ENCODE results near the gene TIMM17A. TPM values are rescaled to one million over a fixed set of nuclear protein-coding genes. Genes with fewer than 3 reads are reported as not detected.

TIMM17A gene
- total RNA-seq, 1 experiment from 2014 or later: 56.1 TPM

- no peak for TF ChIP-seq ZNF425 (CRISPR knock-in tag; conservative IDR thresholded peaks at IDR 0.05)
- no peak for TF ChIP-seq ZNF263 (CRISPR knock-in tag; IDR thresholded peaks at IDR 0.05; ENCODE audit: low read depth)
- no peak for TF ChIP-seq ATF1 (CRISPR knock-in tag; IDR thresholded peaks at IDR 0.05)
- TF ChIP-seq ATF2 (CRISPR knock-in tag; IDR thresholded peaks at IDR 0.05; ENCODE audit: borderline replicate concordance, low read depth): no peak
- no peak for TF ChIP-seq HMGXB4 (CRISPR knock-in tag; IDR thresholded peaks at IDR 0.05)
Observed at GRCh38 chr1:201914456-201915235, 40.7 kb upstream of the TIMM17A start (continued).

GRCh38 chr1:201916649-201917249, 38.6 kb upstream of the TIMM17A start:
- no peak overlapping the region for H3K4me3 Mint-ChIP-seq
- no peaks in the 10 kb centered on the region for H3K9me3 Mint-ChIP-seq
- ChIA-PET CTCF (interaction anchor here (0.6 to 3.1 kb wide), 3 partner anchors 21 to 30 kb away, joined by 3 to 15 read pairs (median 3); partner anchors contain the start of gene LMOD1), POLR2A (no interaction called here)
- no peaks in the 10 kb centered on the region for H3K36me3 Mint-ChIP-seq
- DNase-seq (ENCODE audit: low spot score): no peak
- peak overlapping the region; percentile 45; the same call in 1 of the 2 replicates for H3K27ac Mint-ChIP-seq
- peaks cover 12% of the 10 kb centered on the region for H3K4me1 Mint-ChIP-seq
- no peak for ATAC-seq
- H3K27me3 Mint-ChIP-seq (ENCODE audit: low read depth): no peaks in the 10 kb centered on the region; the same call in 1 of the 2 replicates
- TF ChIP-seq ETV6 (CRISPR knock-in tag; IDR thresholded peaks at IDR 0.05) (no peak), ATF6 (CRISPR knock-in tag; IDR thresholded peaks at IDR 0.05) (no peak), PREB (CRISPR knock-in tag; IDR thresholded peaks at IDR 0.05; ENCODE audit: borderline replicate concordance) (no peak), TEAD1 (CRISPR knock-in tag; IDR thresholded peaks at IDR 0.05) (no peak), CBFB (CRISPR knock-in tag; IDR thresholded peaks at IDR 0.05; ENCODE audit: low read depth) (no peak), MLX (CRISPR knock-in tag; IDR thresholded peaks at IDR 0.05) (no peak), ZNF416 (CRISPR knock-in tag; IDR thresholded peaks at IDR 0.05) (no peak), PRDM15 (CRISPR knock-in tag; IDR thresholded peaks at IDR 0.05) (no peak), SP1 (CRISPR knock-in tag; conservative IDR thresholded peaks at IDR 0.05) (no peak), NFE2L1 (CRISPR knock-in tag; IDR thresholded peaks at IDR 0.05) (no peak), ZNF317 (CRISPR knock-in tag; IDR thresholded peaks at IDR 0.05; ENCODE audit: borderline replicate concordance, low read depth) (no peak), OVOL2 (CRISPR knock-in tag; IDR thresholded peaks at IDR 0.05; ENCODE audit: borderline replicate concordance) (no peak), ELF4 (CRISPR knock-in tag; IDR thresholded peaks at IDR 0.05; ENCODE audit: low read depth) (no peak), NFATC4 (CRISPR knock-in tag; IDR thresholded peaks at IDR 0.05) (no peak), NR3C1 (CRISPR knock-in tag; conservative IDR thresholded peaks at IDR 0.05; ENCODE audit: low read depth) (no peak), MXD4 (CRISPR knock-in tag; IDR thresholded peaks at IDR 0.05; ENCODE audit: borderline replicate concordance) (no peak)
